IMR-90 (cell line): ENCODE results near the gene MRPL52. TPM values are rescaled to one million over a fixed set of nuclear protein-coding genes. Genes with fewer than 3 reads are reported as not detected.

Source experiments
- ATAC-seq: fragments of 200-7000 bp; cut with Tn5 transposase; 2 replicates; pipeline ENCODE4 v1.9.1; 2020; ENCODE audit warnings: low read depth, mild to moderate bottlenecking, moderate library complexity
- BruUV-seq: library from RNA; stranded (reverse); fragments of 400-500 nt; replicated peaks from 2 replicates; lab custom pipeline; 2021; lab: Mats Ljungman, UMichigan
- CTCF ChIA-PET: fragments of 300-600 bp; formaldehyde crosslinking; extraction: SDS; loops from one replicate; lab custom pipeline; 2021; ENCODE audit warnings: antibody characterized with exemption; lab: Yijun Ruan, JAX
- POLR2A ChIA-PET: fragments of 300-600 bp; sonication (Branson Sonifier 250); formaldehyde crosslinking; loops from one replicate; lab custom pipeline; 2022; ENCODE audit warnings: antibody characterized with exemption; ENCODE audit not compliant: unreplicated experiment; lab: Charles Lee
- DNase-seq: peaks from one replicate; pipeline ENCODE4 v3.0.0; 2013
- H2AFZ ChIP-seq: replicated peaks from 2 replicates; pipeline ENCODE3; 2013; ENCODE audit warnings: low read length, mild to moderate bottlenecking; ENCODE audit not compliant: poor library complexity
- H2AK5ac ChIP-seq: 2 replicates; pipeline ENCODE4 v1.6.1; 2013; ENCODE audit warnings: low read depth, low read length, inconsistent platforms
- H2AK9ac ChIP-seq: replicated peaks from 2 replicates; pipeline ENCODE3; 2013; ENCODE audit warnings: mild to moderate bottlenecking, low read depth, low read length, moderate library complexity; ENCODE audit not compliant: poor library complexity
- H2BK120ac ChIP-seq: 2 replicates; pipeline ENCODE4 v1.6.1; 2013; ENCODE audit warnings: low read depth, low read length, inconsistent platforms
- H2BK15ac ChIP-seq: 3 replicates; pipeline ENCODE4 v1.6.1; 2013; ENCODE audit warnings: low read depth, low read length, inconsistent platforms
- H2BK20ac ChIP-seq: 2 replicates; pipeline ENCODE4 v1.6.1; 2013; ENCODE audit warnings: low read depth, mild to moderate bottlenecking, inconsistent platforms, low read length, moderate library complexity
- H2BK5ac ChIP-seq: 2 replicates; pipeline ENCODE4 v1.6.1; 2013; ENCODE audit warnings: mild to moderate bottlenecking, low read depth, low read length, inconsistent platforms; ENCODE audit not compliant: poor library complexity, severe bottlenecking
- H3K14ac ChIP-seq: replicated peaks from 2 replicates; pipeline ENCODE4 v1.6.1; 2013; ENCODE audit warnings: low read depth, low read length, inconsistent platforms
- H3K18ac ChIP-seq: 2 replicates; pipeline ENCODE4 v1.6.1; 2013; ENCODE audit warnings: low read depth, low read length, control low read depth
- H3K23ac ChIP-seq: 2 replicates; pipeline ENCODE4 v1.6.1; 2013; ENCODE audit warnings: low read depth, low read length, inconsistent platforms
- H3K27ac ChIP-seq: 2 replicates; pipeline ENCODE4 v1.5.1; 2013; ENCODE audit warnings: mild to moderate bottlenecking, control low read depth, low read length; ENCODE audit not compliant: insufficient read depth
- H3K27me3 ChIP-seq: 2 replicates; pipeline ENCODE4 v1.6.1; 2013; ENCODE audit warnings: low read length; ENCODE audit not compliant: control insufficient read depth, insufficient read depth
- H3K36me3 ChIP-seq: 2 replicates; pipeline ENCODE4 v1.6.1; 2013; ENCODE audit warnings: low read length, mixed read lengths; ENCODE audit not compliant: control insufficient read depth, insufficient read depth
- H3K4ac ChIP-seq: 2 replicates; pipeline ENCODE4 v1.6.1; 2013; ENCODE audit warnings: low read depth, low read length, inconsistent platforms
- H3K4me1 ChIP-seq: 2 replicates; pipeline ENCODE4 v1.6.1; 2013; ENCODE audit warnings: low read length, mixed read lengths; ENCODE audit not compliant: control insufficient read depth, insufficient read depth
- H3K4me2 ChIP-seq: 2 replicates; pipeline ENCODE4 v1.6.1; 2013; ENCODE audit warnings: low read depth, mild to moderate bottlenecking, control low read depth, low read length, moderate library complexity
- H3K4me3 ChIP-seq: 2 replicates; pipeline ENCODE4 v1.5.1; 2013; ENCODE audit warnings: low read depth, mild to moderate bottlenecking, control low read depth, low read length, moderate library complexity; ENCODE audit not compliant: insufficient read depth
- H3K56ac ChIP-seq: 2 replicates; pipeline ENCODE4 v1.6.1; 2013; ENCODE audit warnings: low read length, inconsistent platforms; ENCODE audit not compliant: insufficient read depth; ENCODE audit errors: extremely low read depth
- H3K79me1 ChIP-seq, 2 experiments: 2 replicates each; pipeline ENCODE4 v1.6.1; 2013; ENCODE audit warnings: low read length in 2 of 2, inconsistent platforms in 1 of 2, low read depth in 1 of 2
- H3K9ac ChIP-seq: 2 replicates; pipeline ENCODE4 v1.6.1; 2013; ENCODE audit warnings: low read depth, low read length, control low read depth
- H3K9me1 ChIP-seq: 2 replicates; pipeline ENCODE4 v1.6.1; 2013; ENCODE audit warnings: low read length, inconsistent platforms; ENCODE audit not compliant: insufficient read depth
- H3K9me3 ChIP-seq: 2 replicates; pipeline ENCODE4 v1.6.1; 2013; ENCODE audit warnings: low read length; ENCODE audit not compliant: control insufficient read depth, insufficient read depth
- H4K20me1 ChIP-seq: 2 replicates; pipeline ENCODE4 v1.6.1; 2013; ENCODE audit warnings: low read length, inconsistent platforms; ENCODE audit not compliant: insufficient read depth
- H4K5ac ChIP-seq: 2 replicates; pipeline ENCODE4 v1.6.1; 2013; ENCODE audit warnings: mild to moderate bottlenecking, low read depth, low read length, control low read depth
- H4K8ac ChIP-seq, 2 experiments: 2 replicates each; pipeline ENCODE4 v1.6.1; 2013; ENCODE audit warnings: low read depth in 2 of 2, low read length in 2 of 2, control low read depth in 1 of 2, inconsistent platforms in 1 of 2
- H4K91ac ChIP-seq: 2 replicates; pipeline ENCODE4 v1.6.1; 2013; ENCODE audit warnings: low read depth, low read length, inconsistent platforms; ENCODE audit not compliant: insufficient read depth
- CHD1 ChIP-seq: IDR thresholded peaks from 2 replicates; pipeline ENCODE4 v1.6.1; 2012; ENCODE audit warnings: low read depth, low read length, improper control_type of control experiment
- MAFK ChIP-seq: IDR thresholded peaks from 2 replicates; pipeline ENCODE4 v1.6.1; 2012; ENCODE audit warnings: low read depth, low read length, improper control_type of control experiment
- NFE2L2 ChIP-seq: fragments of 150-350 bp; IDR thresholded peaks from 2 replicates; pipeline ENCODE4 v1.6.1; 2016; ENCODE audit warnings: low read depth, mild to moderate bottlenecking, low read length
- SMC3 ChIP-seq: fragments of 150-350 bp; IDR thresholded peaks from 2 replicates; pipeline ENCODE4 v1.6.1; 2016; ENCODE audit warnings: low read depth, mild to moderate bottlenecking, antibody characterized with exemption, low read length, moderate library complexity
- USF2 ChIP-seq: fragments of 150-350 bp; IDR thresholded peaks from 2 replicates; pipeline ENCODE4 v1.6.1; 2017; ENCODE audit warnings: mild to moderate bottlenecking, antibody characterized with exemption, low read length, low read depth
- WGBS, 2 experiments: methylation state at CpG; one replicate each; pipeline versions ENCODE4 v1.1.5 to v1.1.7; 2013; ENCODE audit warnings: missing lambda C conversion rate in 2 of 2; ENCODE audit not compliant: insufficient read length in 1 of 2; ENCODE audit errors: extremely low coverage in 2 of 2; 5-methylcytosine and 5-hydroxymethylcytosine counted together
- dilution Hi-C: fragments of 300-500 bp; cut with HindIII; formaldehyde crosslinking; loops from one replicate; pipeline ENCODE4 v1.14.3; 2018; ENCODE audit warnings: low sequenced_read_pairs; ENCODE audit not compliant: unreplicated experiment
- in situ Hi-C: fragments of 300-500 bp; cut with MboI; formaldehyde crosslinking; loops from 3 replicates; pipeline ENCODE4 v1.14.3; 2019; ENCODE audit warnings: low sequenced_read_pairs, inconsistent platforms, mixed read lengths
- intact Hi-C: fragments of 100-400 bp; cut with micrococcal nuclease; formaldehyde crosslinking; loops from 2 replicates; pipeline ENCODE4 v1.10.0; 2022
- polyA plus RNA-seq, 3 experiments: library from polyadenylated mRNA; depleted of rRNA; stranded (reverse); fragments of >200 nt; gene quantifications; 2 replicates each; pipeline ENCODE4 v1.2.3, GENCODE V29; 2012; ENCODE audit warnings: low replicate concordance in 1 of 3
- total RNA-seq: library from RNA; depleted of rRNA; stranded (reverse); fragments of >200 nt; gene quantifications from 2 replicates; pipeline ENCODE4 v1.2.3, GENCODE V29; 2012
- TF ChIP-seq, protein P1 (sequence below): fragments of 150-350 bp; IDR thresholded peaks from 2 replicates; pipeline ENCODE4 v1.6.1; 2016; ENCODE audit warnings: low read depth, mild to moderate bottlenecking, low read length, moderate library complexity, borderline replicate concordance

MRPL52 gene
- total and polyA plus RNA-seq, 2 of the 4 experiments (the other 2 are of a cell fraction), result 33.1 to 51.4 TPM

GRCh38 chr14:22794551-22794951 lies 35.1 kb upstream of the MRPL52 start:
- dilution Hi-C loops, result no loop called here
- no peaks in the 10 kb centered on the region for H3K4me1 ChIP-seq
- no peak overlapping the region for H3K14ac ChIP-seq
- no peak overlapping the region for H4K91ac ChIP-seq
- H3K27ac ChIP-seq, result no peak overlapping the region
- no peaks in the 10 kb centered on the region for H3K79me1 ChIP-seq
- TF ChIP-seq, protein P1, sequence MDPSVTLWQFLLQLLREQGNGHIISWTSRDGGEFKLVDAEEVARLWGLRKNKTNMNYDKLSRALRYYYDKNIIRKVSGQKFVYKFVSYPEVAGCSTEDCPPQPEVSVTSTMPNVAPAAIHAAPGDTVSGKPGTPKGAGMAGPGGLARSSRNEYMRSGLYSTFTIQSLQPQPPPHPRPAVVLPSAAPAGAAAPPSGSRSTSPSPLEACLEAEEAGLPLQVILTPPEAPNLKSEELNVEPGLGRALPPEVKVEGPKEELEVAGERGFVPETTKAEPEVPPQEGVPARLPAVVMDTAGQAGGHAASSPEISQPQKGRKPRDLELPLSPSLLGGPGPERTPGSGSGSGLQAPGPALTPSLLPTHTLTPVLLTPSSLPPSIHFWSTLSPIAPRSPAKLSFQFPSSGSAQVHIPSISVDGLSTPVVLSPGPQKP, result no peak
- TF ChIP-seq MAFK, result no peak
- no peak for TF ChIP-seq CHD1
- TF ChIP-seq NFE2L2, result no peak
- no peak for TF ChIP-seq SMC3
- no peak for TF ChIP-seq USF2
- no peak overlapping the region for H3K4me2 ChIP-seq
- H2BK15ac ChIP-seq, result no peak overlapping the region
- H3K56ac ChIP-seq, result no peak overlapping the region
- peaks cover 4% of the 10 kb centered on the region; the same call in 1 of the 2 replicates for H3K9me1 ChIP-seq
- H3K4ac ChIP-seq, result no peak overlapping the region
- BruUV-seq, result no TSS peak
- no peak overlapping the region for H2BK5ac ChIP-seq
- H3K18ac ChIP-seq, result no peak overlapping the region
- H2AFZ ChIP-seq, result no peak overlapping the region
- peaks cover 12% of the 10 kb centered on the region for H3K27me3 ChIP-seq
- ChIA-PET POLR2A (no interaction called here), CTCF (no interaction called here)
- H2BK20ac ChIP-seq, result no peak overlapping the region
- no peak overlapping the region for H2BK120ac ChIP-seq
- ATAC-seq, result no peak
- H4K8ac ChIP-seq, result no peak overlapping the region
- no peaks in the 10 kb centered on the region for H4K20me1 ChIP-seq
- no peaks in the 10 kb centered on the region for H3K9me3 ChIP-seq
- H3K4me3 ChIP-seq, result no peak overlapping the region
- no peaks in the 10 kb centered on the region for H3K36me3 ChIP-seq
- H3K9ac ChIP-seq, result no peak overlapping the region
- H2AK9ac ChIP-seq, result no peak overlapping the region
- DNase-seq, result no peak
- H3K23ac ChIP-seq, result no peak overlapping the region
- 81% methylated on average over 4 of the region's 7 CpGs; no CpG with 5 or more reads in 1 of the 2 experiments for WGBS, 2 experiments
- intact Hi-C loops, result no loop called here
- no peak overlapping the region for H2AK5ac ChIP-seq
- no peak overlapping the region for H4K5ac ChIP-seq
- in situ Hi-C loops, result no loop called here
